HG03060 (cell line): Measurements from ENCODE around the gene AEN.

ENCODE experiments used
- ATAC-seq: cut with Tn5 transposase; IDR thresholded peaks from one replicate; pipeline ENCODE4 v1.9.1; 2021; ENCODE audit warnings: low read depth, moderate number of reproducible peaks; ENCODE audit not compliant: unreplicated experiment

Gene AEN, protein sequence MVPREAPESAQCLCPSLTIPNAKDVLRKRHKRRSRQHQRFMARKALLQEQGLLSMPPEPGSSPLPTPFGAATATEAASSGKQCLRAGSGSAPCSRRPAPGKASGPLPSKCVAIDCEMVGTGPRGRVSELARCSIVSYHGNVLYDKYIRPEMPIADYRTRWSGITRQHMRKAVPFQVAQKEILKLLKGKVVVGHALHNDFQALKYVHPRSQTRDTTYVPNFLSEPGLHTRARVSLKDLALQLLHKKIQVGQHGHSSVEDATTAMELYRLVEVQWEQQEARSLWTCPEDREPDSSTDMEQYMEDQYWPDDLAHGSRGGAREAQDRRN

DNA sequence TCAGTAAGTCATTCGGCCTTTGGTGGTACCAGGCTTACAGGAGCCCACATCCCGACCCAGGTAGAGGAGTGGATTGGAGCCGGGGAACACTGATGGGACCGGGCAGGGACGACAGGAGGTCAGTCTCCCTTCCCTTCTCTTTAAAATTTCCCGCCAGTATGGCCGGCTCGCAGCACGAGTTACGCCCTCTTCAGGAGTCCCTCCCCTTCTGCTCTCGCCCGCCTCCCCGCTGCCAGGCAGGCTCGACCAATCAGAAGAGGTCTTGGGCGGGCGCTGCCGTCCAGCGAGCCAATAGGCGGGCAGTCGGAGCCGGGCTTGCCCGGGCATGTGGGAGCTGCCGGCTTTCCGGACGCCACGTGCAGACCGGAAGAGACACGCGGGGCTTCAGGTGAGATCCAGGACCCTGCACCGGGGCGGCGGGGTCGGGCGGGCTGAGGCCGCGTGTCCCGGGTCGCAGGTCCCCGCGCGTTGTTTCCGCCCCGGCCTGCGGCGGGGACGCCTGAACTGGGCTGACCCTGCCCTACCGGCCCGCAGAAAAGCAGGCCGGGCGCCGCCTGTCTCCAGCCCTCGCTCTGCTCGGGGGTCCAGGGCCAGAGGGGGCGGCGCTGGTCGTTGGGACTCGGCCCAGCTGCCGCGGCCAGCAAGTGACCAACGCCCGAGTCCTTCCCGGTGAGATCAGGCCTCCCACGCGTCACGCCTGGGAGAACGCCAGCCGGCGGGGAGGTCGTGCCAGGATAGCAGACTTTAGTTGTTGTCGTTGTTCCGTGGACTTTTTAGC, at the start of gene AEN:
Gene AEN (plus strand): TSS at position 346 of the 778 bp plus-strand sequence. CDS start 4,870 bp downstream, outside the sequence.
- peak; percentile 83 for ATAC-seq

DNA sequence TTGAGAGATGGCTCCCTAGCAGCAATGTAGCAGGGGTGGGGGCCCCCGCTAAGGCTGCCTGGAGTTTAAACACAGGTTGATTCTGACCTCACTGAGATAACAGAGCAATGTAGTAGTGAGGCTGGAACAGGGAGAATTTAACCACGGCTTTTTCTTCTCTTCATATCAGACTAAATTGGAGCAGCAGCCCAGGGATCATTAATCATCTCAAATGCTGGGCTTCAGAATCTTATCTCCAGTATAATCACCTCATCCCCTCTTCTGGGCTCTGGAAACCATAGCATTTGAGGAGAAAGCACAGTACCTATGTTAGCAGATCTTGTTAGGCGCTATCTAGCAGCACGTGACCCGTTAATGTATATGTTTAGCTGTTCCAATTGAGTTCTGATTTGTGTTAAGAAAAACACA, 49.3 kb upstream of the AEN start:
- no peak for ATAC-seq

DNA sequence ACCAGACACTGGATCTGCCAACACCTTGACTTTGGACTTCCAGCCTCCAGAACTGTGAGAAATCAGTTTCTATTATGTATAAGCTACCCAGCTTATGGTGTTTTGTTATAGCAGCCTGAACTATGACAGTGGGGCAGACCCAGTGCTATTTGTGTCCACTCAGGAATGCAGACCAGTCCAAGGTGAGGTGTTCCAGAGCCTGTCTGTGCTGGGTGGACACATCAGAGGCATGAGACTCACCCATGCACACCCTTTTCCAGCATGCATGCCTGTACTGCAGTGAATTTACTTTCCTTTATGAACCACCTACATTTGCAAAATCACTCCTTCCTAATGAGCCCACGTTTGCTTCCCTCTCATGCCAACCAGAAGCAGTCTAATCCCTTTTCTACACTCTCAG, 47.1 kb upstream of the AEN start:
- no peak for ATAC-seq

DNA sequence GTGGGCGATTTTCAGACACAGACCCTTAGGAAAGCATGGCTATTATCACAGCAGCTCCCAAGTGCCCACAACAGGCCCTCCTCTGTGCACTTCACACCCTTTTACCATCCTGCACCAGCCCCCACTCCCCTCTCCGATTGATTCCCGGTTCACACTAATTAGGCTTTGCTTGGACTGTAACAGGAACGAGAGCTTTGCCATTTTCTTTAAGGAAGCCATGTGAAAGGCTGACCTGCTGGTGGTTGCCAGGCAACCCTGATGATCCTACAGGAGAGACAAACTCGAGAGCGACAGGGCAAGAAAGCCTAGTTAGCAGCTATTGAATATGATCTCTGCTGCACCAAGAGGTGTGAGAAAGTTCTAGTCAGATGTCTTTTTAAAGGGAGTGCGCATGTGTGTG, 46.5 kb upstream of the AEN start:
- ATAC-seq: no peak

DNA sequence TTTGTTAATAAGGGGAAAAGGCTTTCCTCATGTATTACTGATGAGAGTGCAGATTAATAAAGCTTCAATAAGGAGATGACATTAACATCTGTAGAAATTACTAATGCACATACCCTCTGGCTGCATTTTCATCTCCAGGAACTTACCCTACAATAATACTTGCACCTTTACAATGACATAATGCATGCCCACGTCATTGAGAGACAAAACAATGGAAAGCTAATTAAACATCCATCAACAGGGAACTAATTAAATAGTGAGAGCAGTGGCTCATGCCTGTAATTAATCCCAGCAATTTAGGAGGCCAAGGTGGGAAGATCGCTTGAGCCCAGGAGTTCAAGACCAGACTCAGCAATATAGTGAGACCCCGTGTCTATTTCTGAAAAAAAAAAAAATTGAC, 41.8 kb upstream of the AEN start:
- no peak for ATAC-seq

DNA sequence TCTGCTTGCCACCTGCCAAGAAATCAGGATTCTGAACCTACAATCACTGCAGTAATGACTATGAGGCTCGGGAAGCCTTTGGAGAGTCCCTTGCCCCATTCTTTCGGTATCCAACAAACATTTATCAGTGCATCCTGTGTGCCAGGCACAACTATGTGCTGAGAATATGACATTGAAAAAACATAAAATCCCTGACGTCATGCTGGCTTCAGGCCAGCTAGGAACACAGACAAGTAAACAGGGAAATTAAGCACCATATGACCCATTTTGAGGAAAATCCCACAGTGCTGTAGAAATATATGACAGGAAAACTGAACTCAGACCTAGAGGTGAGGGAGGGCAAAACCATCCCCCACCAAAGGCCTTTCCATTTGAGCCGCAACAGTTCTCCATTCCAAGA, 40.6 kb upstream of the AEN start:
- ATAC-seq: no peak

DNA sequence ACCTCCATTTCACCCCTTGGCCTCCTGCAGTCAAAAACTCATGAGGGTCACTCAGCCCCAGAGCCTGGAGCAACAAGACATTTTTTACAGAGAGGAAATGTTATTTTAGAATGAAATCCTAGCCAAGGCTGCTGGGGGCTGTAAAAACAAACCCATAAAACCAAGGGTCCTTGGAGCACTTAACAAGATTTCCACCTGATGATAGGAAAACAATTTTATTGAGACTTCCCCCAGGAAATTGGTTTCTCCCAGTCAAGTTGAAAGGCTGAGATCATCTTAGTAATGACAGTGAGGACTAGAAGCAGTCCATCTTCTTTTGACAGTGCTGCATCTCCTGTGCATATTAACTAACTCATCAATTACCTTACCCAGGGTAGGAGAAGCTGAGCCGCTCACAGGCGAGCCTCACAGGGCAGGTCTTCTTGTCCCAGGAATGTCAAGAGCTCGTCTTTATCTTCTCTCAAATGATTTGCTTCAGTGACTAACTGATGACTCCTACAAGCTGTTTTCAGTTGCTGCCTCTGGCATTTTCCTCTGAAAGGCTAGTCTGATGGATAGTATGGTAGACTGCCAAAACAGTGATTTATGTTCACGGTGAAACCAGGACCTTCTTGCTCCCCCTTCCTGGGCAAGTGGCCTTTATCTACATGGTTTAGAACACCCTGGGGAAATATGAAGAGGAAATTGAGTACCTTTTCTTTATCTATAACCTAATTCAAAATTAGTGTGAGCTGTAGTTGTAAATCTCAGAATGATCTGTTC, 34.6 kb upstream of the AEN start:
- no peak for ATAC-seq

DNA sequence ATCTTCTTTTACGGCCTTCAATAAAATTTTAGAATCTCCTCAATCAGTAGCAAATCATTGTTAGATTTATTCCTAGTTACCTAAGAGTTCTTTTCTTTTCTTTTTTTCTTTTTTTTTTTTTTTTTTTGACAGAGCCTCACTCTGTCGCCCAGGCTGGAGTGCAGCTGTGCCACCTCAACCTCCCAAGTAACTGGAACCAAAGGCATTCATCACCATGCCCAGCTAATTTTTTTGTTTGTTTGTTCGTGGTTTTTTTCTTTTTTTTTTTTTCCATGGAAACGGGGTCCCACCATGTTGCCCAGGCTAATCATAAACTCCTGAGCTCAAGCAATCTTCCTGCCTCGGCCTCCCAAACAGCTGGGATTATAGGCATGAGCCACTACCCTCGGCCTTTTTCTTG, 30.4 kb upstream of the AEN start:
- ATAC-seq: no peak

DNA sequence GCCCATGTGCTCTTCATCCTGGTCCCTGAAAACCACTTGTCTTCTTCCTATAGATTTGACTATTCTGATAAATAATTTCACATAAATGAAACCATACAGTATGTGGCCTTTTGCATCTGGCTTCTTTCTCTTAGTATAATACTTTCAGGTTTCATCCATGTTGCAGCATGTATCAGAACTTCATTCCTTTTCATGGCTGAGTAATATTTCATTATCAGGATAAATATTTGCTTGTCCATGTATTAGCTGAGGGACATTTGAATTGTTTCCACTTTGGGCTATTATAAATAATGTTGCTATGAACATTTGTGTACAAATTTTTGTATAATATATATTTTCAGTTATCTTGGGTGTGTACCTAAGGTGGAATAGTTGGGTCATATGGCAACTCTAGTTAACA, 29.8 kb upstream of the AEN start:
- no peak for ATAC-seq

DNA sequence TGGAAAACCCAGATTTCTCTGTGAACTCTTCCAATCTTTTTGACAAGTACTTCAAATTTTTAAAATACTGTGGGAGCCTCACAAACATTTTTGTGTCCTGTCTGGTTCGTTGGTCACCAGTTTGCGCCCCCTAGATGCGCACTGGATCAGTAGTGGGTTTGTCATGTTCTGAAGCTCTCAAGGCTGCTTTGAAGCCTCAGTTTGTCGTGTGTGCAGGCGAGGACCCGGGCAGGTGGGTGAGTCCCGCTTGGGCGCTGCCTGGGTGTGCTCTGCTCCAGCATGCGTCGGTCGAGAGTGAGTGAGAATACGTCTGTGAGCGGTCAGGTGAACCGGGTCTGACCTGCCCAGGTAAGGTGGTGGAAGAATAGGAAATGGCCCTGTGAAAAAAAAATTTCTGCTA, 17.3 kb upstream of the AEN start:
- no peak for ATAC-seq

DNA sequence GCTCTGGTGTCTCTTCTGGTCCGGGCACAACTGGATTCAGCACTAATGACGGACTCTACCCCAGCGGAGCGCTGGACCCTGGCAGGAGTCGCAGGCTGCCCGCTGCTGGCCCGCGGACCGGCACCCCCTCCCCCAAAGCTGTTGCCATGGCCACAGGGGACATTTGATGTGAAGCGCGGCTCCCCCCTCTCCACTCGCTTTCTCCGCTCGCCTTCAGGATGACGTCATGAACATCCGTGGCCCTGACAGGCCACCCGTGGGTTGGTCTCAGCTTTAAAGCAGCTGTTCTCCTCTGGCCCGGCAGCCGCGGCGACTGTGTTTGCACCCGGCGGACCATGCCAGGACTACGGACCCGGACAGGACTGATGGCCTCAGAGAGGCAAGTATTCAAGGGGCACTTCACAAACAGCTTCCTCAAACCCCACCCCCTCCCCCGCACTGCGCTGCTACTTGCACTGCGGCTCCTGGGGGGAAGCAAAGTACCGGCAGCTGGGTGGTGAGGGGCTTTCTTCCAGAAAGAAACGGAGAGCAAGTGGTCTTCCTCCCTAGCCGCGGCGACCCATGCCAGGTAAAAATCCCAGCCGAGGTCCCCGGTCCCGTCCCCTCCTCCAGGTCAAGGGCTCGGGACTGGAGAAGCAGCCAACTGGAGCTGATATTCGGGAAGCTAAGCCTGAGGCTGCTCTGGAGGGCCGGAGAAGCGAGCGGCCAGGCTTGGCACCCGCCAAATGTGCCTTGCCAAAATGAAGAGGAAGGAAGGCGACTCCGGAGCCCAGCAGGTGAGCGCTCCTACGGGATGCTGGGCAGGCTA, 16.6 kb upstream of the AEN start:
- no peak for ATAC-seq

DNA sequence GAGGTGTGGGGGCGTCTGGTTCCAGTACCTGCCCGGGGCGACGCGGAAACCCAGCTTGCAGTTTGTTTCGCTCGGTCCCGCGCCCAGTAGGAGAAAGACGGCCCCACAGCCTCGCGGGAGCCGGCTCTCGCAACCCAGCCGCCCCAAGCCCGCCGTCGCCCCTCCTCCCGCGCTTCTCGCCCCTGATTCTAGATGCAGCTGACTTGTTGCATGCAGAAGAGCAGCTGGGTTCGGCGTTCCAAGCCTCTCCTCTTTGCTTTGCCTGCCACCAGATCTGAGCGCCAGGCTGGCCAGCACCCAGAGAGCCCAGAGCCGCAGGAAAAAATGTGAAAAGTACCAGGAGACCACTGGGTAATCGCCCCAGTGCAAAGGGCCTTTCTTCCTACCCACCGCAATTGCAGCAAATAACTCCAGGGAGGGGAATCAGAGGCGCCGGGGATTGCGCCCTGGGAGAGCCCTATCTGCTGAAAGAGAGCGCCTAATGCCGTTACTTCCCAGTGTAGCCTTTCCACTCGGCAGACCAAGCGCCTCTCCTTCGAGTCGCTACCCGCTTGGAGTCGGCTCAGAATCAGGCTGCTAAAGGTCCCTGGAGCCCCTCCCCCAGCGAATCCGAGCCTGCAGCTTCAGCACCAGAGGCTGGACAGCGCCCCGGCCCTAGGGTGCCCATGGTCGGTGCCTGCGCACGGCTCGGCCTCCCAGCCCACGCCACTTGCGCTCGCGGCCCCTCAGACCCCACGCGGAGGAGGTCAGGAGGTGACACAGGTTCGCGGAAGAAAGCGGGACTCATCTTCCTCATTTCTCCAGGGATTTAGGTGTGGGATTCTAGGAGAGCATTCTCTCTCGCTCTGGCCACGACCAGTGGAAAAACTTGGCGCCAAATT, 15.7 kb upstream of the AEN start:
- ATAC-seq: no peak

DNA sequence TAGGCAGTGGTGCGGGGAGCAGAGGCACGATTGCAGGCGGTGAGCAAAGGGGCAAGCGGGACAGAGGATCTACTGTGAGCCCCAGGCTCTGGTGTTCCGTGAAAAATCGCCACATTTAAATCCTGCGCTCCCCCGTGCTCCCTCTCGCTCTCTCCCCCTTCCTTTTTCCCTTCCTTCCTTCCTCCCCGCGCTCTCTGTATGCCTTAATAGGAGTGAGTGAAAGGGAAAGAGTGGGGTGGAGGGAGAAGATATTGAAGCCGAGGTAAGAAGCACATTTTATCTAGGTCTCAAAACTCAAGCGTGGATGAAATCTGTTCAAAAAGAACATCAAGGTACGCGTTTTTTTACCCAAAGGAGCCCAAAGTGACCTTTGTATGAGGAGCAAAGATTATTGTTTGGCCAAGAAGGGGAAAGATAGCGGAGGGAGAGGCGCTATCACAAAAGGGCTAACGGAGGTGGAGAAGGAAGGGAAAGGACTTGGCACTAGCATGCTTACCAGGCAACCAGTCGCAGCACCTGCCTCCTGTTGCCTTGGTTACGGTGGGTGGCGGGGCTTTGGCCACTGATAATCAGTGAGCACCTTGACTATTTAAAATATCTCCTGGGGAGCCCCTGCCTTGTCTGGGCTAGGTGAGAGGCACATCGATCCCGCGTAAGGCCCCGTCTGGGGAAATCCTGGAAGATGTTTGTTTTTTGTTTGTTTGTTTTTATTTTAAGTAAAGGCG, 14.9 kb upstream of the AEN start:
- no peak for ATAC-seq

DNA sequence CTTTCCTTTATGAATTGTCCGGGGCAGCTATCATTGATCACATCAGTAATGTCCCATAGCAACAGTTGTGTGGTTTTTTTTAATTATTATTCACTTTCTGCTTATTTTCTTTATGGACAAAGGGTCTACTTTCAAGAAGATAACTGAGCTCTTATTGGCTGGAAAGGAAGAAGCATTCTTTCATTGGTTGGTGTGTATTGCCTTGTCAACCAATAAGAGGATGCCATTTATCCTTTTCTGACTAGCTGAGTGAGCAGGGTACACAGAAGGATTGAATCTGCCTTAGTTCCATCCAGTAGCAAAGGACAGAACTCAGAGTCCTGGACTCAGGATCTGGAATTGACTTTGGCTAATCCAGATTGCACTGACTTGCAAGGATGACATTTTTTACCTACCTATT, 13.2 kb upstream of the AEN start:
- ATAC-seq: no peak

DNA sequence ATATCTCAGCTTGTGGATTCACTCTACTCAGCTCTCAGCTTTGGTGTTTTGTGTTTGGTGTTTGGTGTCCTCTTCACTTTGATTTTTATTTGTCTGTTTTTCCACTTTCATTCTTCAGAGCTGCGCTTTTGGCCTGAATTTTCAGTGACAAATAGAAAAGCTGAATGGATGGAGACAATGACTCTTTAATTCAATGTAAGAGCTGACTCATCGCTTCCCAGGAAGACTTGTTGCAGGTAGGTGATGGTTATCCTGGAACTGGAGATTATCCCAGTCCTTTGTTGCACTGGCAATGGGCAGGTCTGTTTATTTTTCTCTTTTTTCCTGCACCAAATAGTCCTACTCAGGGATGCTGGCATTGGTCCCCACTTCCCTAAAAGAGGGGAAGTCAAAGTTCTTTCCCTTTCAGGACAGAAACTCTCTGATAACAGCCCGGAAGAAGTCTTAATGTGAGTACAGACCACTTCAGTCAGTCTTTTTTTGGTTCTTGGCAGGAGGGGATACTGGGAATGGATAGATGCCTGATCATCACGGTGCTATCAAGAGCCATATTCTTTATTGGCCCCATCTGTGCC, 12.4 kb upstream of the AEN start:
- no peak for ATAC-seq

DNA sequence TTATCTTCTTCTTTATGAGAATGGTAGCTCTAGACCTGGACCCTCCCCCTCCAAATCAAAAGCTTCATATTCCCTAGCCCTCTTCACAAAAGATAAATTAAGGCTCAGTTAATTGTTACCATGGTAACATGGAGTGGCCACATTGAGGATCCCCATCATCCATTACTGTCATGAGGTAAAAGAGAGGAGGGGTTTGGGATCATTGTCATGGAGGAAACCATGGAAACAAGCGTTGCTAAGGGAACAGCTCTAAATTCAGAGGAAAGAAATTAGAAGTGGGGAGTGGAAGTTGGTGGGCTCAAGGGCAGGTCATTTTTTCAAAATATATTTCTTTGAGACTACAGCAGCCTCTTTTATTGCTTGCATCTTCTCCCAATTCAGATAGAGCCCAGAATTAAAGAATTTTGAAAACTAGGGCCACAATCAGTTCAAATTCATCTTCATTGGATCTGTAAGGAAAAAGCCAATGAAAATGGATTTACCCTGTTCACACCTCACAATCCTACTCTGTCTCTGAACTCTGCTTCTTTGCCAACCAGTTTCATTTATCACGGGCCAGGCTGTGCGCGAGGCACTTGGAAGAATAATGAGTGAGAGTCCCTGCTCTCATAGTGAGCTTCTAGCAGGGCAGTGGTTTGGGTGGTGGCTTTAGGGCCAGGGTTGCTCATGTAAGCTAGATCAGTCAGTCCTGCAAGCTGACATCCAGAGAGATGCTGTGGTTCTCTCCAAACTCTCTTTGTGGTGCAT, 11.6 kb upstream of the AEN start:
- no peak for ATAC-seq

DNA sequence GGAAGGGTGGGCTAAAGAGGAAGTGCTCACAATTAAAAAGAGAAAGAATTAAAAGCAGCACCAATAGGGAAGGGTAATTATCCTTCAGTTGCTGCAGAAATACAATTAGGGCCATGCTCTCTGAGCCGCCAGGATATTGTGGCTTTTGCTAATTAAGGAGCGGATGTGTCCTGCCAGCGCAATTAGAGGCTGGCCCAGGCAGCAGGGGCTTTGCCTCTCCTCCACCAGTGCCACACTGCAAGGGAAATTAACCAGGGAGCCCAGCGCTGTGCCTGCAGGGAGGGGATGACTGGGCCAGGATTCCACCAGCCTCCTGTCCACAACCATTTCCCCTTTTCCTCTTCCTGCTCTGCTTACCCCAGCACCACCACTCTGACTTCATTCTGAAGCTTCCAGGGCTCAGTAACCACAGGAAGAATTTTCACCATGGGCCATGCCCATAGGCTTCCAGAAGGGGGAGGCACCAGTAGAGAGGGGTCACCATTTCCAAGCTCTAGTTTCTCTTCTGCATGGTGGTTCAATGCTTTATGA, 10.4 kb upstream of the AEN start:
- no peak for ATAC-seq
